PC-3 (cell line): ENCODE results near the gene PI4KB. TPM values are rescaled to one million over a fixed set of nuclear protein-coding genes. Genes with fewer than 3 reads are reported as not detected.

Experiments used
- ATAC-seq: fragments of 200-7000 bp; cut with Tn5 transposase; 2 replicates; pipeline ENCODE4 v1.9.1; 2020; ENCODE audit warnings: mild to moderate bottlenecking, moderate library complexity
- BruUV-seq: library from RNA; stranded (reverse); fragments of 400-500 nt; replicated peaks from 2 replicates; lab custom pipeline; 2021; lab: Mats Ljungman, UMichigan
- CTCF ChIA-PET: fragments of 300-600 bp; sonication (Branson Sonifier 250); formaldehyde crosslinking; loops from one replicate; lab custom pipeline; 2022; ENCODE audit warnings: antibody characterized with exemption; lab: Charles Lee
- POLR2A ChIA-PET: fragments of 300-600 bp; sonication (Branson Sonifier 250); formaldehyde crosslinking; loops from one replicate; lab custom pipeline; 2022; ENCODE audit warnings: antibody characterized with exemption; ENCODE audit not compliant: unreplicated experiment; lab: Charles Lee
- DNase-seq: peaks from one replicate; pipeline ENCODE4 v3.0.0-alpha.2; 2015
- H2AFZ ChIP-seq: fragments of 300-600 bp; sonication (generic); 2 replicates; pipeline ENCODE4 v1.6.0; 2016; ENCODE audit warnings: antibody characterized with exemption, low read length
- H3F3A ChIP-seq: fragments of 300-600 bp; sonication (generic); one replicate; pipeline ENCODE4 v1.6.0; 2017; ENCODE audit warnings: antibody characterized with exemption, low read length, control low read depth, mild to moderate bottlenecking; ENCODE audit not compliant: unreplicated experiment
- H3K27ac ChIP-seq: fragments of 300-600 bp; sonication (generic); 2 replicates; pipeline ENCODE4 v1.5.1; 2016; ENCODE audit warnings: mild to moderate bottlenecking, low read length
- H3K27me3 ChIP-seq: fragments of 300-600 bp; sonication (generic); 2 replicates; pipeline ENCODE4 v1.6.1; 2016; ENCODE audit warnings: low read length, mixed read lengths
- H3K36me3 ChIP-seq: fragments of 300-600 bp; sonication (generic); 2 replicates; pipeline ENCODE4 v1.6.1; 2016; ENCODE audit warnings: low read depth, mixed run types, low read length, mixed read lengths
- H3K4me1 ChIP-seq: fragments of 300-600 bp; sonication (generic); 2 replicates; pipeline ENCODE4 v1.5.1; 2016; ENCODE audit warnings: low read length; ENCODE audit not compliant: insufficient read depth
- H3K4me2 ChIP-seq: fragments of 300-600 bp; sonication (generic); 2 replicates; pipeline ENCODE4 v1.6.0; 2016; ENCODE audit warnings: low read length
- H3K4me3 ChIP-seq: fragments of 300-600 bp; sonication (generic); 2 replicates; pipeline ENCODE4 v1.5.1; 2016; ENCODE audit warnings: mild to moderate bottlenecking, low read length, mixed read lengths
- H3K79me2 ChIP-seq: fragments of 300-600 bp; sonication (generic); 2 replicates; pipeline ENCODE4 v1.6.1; 2017; ENCODE audit warnings: low read length, mixed read lengths
- H3K9ac ChIP-seq: fragments of 300-600 bp; sonication (generic); 2 replicates; pipeline ENCODE4 v1.6.0; 2016; ENCODE audit warnings: mild to moderate bottlenecking, low read length
- H3K9me2 ChIP-seq: fragments of 300-600 bp; sonication (generic); replicated peaks from 2 replicates; pipeline ENCODE4 v1.6.1; 2016; ENCODE audit warnings: mixed run types, low read length, mixed read lengths
- H3K9me3 ChIP-seq: fragments of 300-600 bp; sonication (generic); 2 replicates; pipeline ENCODE4 v1.6.1; 2016; ENCODE audit warnings: low read length, mixed read lengths
- H4K20me1 ChIP-seq: fragments of 300-600 bp; sonication (generic); 2 replicates; pipeline ENCODE4 v1.6.1; 2016; ENCODE audit warnings: low read length, mixed read lengths
- EZH2 ChIP-seq: fragments of 300-600 bp; sonication (generic); IDR thresholded peaks from one replicate; pipeline ENCODE4 v1.6.1; 2017; ENCODE audit warnings: antibody characterized with exemption, mild to moderate bottlenecking, low read length; ENCODE audit not compliant: unreplicated experiment
- EZH2phosphoT487 ChIP-seq: fragments of 300-600 bp; sonication (generic); IDR thresholded peaks from 2 replicates; pipeline ENCODE4 v1.6.1; 2018; ENCODE audit warnings: mild to moderate bottlenecking, antibody characterized with exemption, low read length, borderline replicate concordance
- intact Hi-C: fragments of 100-400 bp; cut with micrococcal nuclease; formaldehyde crosslinking; loops from 2 replicates; pipeline ENCODE4 v1.9.0; 2023
- total RNA-seq: library from RNA; depleted of rRNA; stranded (reverse); fragments of >200 nt; gene quantifications from 2 replicates; pipeline ENCODE4 v1.2.3, GENCODE V29; 2014
- TF ChIP-seq, protein P1 (sequence below): fragments of 300-600 bp; sonication (generic); conservative IDR thresholded peaks from 2 replicates; pipeline ENCODE4 v1.5.1; 2017; ENCODE audit warnings: antibody characterized with exemption, low read depth, mild to moderate bottlenecking, low read length

The PI4KB gene
- total RNA-seq, 1 experiment from 2014 or later: 99.5 TPM

DNA sequence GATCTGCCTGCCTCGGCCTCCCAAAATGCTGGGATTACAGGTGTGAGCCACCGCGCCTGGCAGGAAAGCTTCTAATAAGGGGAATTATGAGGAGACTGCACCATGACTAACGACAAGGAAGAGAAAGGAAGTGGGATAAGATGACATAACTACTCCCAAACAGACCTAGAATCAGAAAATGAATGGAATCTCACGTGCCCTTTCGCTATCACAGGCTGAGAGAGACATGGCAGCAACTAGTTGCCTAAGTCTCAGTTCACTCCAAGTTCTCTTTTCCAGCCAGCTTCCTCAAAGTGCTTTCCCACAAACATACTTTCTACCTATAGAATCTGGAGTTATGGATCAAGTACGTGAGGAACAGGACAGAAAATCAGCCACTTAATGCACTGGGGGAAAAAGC, 2.0 kb downstream of the PI4KB start:
- no peak for DNase-seq
- Histone ChIP-seq H3F3A (no peaks in the 10 kb centered on the region), H2AFZ (no peak overlapping the region), H3K9ac (peak overlapping the region; percentile 92), H3K27me3 (no peaks in the 10 kb centered on the region), H3K9me3 (no peaks in the 10 kb centered on the region), H3K36me3 (peaks cover 20% of the 10 kb centered on the region), H3K4me3 (peak overlapping the region; percentile 72), H3K79me2 (peaks cover 65% of the 10 kb centered on the region), H3K4me2 (peak overlapping the region; percentile 98), H3K9me2 (no peaks in the 10 kb centered on the region), H3K4me1 (peaks cover 37% of the 10 kb centered on the region), H3K27ac (peak overlapping the region; percentile 85), H4K20me1 (peaks cover 3% of the 10 kb centered on the region; the same call in 1 of the 2 replicates)
- ATAC-seq: no peak
- ChIA-PET CTCF (interaction anchor here (0.6 to 4.2 kb wide), 4 partner anchors 14 to 58 kb away, joined by 4 to 35 read pairs (median 5); no protein-coding TSS in a partner anchor), POLR2A (interaction anchor here (0.6 kb wide), 3 partner anchors 12 to 628 kb away, joined by 3 to 7 read pairs (median 4); partner anchors contain the start of gene GOLPH3L)
- intact Hi-C loops: loop anchor here (5.0 kb wide), 1 partner anchor 128 kb away; the partner anchor contains the start of gene PIP5K1A
- no TSS peak for BruUV-seq
- TF ChIP-seq EZH2phosphoT487 (no peak), EZH2 (no peak)
- TF ChIP-seq, protein P1, sequence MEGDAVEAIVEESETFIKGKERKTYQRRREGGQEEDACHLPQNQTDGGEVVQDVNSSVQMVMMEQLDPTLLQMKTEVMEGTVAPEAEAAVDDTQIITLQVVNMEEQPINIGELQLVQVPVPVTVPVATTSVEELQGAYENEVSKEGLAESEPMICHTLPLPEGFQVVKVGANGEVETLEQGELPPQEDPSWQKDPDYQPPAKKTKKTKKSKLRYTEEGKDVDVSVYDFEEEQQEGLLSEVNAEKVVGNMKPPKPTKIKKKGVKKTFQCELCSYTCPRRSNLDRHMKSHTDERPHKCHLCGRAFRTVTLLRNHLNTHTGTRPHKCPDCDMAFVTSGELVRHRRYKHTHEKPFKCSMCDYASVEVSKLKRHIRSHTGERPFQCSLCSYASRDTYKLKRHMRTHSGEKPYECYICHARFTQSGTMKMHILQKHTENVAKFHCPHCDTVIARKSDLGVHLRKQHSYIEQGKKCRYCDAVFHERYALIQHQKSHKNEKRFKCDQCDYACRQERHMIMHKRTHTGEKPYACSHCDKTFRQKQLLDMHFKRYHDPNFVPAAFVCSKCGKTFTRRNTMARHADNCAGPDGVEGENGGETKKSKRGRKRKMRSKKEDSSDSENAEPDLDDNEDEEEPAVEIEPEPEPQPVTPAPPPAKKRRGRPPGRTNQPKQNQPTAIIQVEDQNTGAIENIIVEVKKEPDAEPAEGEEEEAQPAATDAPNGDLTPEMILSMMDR: no peak

DNA sequence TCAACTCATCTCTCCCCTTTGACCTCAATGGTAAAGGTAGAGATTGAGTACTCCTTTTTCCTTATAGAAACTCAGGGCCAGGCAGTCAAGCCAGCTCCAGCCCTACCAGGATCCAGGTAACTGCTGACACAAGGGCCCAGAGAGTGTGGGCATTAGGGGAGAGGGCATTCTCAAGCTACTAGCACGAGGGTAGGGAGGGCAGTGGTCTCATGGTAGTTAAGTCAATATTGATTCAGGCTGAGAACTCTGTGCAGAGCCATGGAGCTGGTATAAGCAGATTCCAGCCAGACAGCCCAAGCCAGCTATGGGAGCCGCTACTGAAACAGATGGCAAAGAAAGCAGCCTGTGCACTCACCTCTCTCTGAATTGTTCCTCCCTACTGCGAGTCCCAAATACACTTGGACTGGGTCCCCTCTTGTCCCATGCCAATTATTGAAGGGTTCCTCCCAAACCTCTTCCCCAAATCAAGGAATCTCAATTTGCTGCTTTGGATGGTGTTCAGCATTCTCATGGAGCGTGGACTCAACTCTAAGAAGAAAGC, 2.8 kb downstream of the PI4KB start:
- Histone ChIP-seq H3K9me3 (no peaks in the 10 kb centered on the region), H4K20me1 (peaks cover 3% of the 10 kb centered on the region; the same call in 1 of the 2 replicates), H3K4me3 (peak overlapping the region; percentile 72; the same call in 1 of the 2 replicates), H3K9me2 (no peaks in the 10 kb centered on the region), H3K4me1 (peaks cover 37% of the 10 kb centered on the region), H3K4me2 (peak overlapping the region; percentile 98), H3K27ac (peak overlapping the region; percentile 85; the same call in 1 of the 2 replicates), H3K36me3 (peaks cover 23% of the 10 kb centered on the region), H3K79me2 (peaks cover 71% of the 10 kb centered on the region), H2AFZ (no peak overlapping the region), H3K27me3 (no peaks in the 10 kb centered on the region), H3F3A (peaks cover 1% of the 10 kb centered on the region), H3K9ac (no peak overlapping the region)
- CTCF ChIA-PET: interaction anchor here (0.6 kb wide), 1 partner anchor 59 kb away, joined by 4 read pairs; no protein-coding TSS in a partner anchor
- ATAC-seq (no peak), DNase-seq (peak; percentile 31)
- intact Hi-C loops: no loop called here
- POLR2A ChIA-PET: interaction anchor here (0.5 kb wide), 1 partner anchor 23 kb away, joined by 4 read pairs; no protein-coding TSS in a partner anchor
- no peak for TF ChIP-seq EZH2phosphoT487
- TF ChIP-seq, protein P1: no peak
- no peak for TF ChIP-seq EZH2
- BruUV-seq: no TSS peak

DNA sequence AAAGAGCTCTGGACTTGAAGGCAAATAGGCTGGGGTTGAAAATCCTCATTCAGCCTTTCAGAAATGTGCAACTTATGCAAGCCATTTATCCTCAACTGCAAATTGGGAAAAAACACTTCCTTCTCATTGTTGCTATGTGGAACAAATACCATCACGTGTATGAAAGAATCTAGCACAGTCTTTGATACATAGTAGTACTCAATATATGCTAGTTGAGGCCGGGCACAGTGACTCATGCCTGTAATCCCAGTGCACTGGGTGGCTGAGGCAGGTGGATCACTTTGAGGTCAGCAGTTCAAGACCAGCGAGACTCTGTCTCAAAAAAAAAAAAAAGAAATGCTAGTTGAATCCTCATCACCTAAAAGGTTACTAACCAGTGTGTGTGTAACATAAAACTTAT, 8.2 kb downstream of the PI4KB start:
- Histone ChIP-seq H3K9me2 (no peaks in the 10 kb centered on the region), H3K36me3 (peaks cover 34% of the 10 kb centered on the region), H3K9ac (no peak overlapping the region), H3K27me3 (no peaks in the 10 kb centered on the region), H3K79me2 (peaks cover 72% of the 10 kb centered on the region), H3K4me2 (no peak overlapping the region), H3K27ac (no peak overlapping the region), H4K20me1 (peaks cover 7% of the 10 kb centered on the region; the same call in 1 of the 2 replicates), H3F3A (peaks cover 7% of the 10 kb centered on the region), H2AFZ (no peak overlapping the region), H3K4me3 (no peak overlapping the region), H3K9me3 (no peaks in the 10 kb centered on the region), H3K4me1 (peaks cover 15% of the 10 kb centered on the region)
- no TSS peak for BruUV-seq
- CTCF ChIA-PET: no interaction called here
- intact Hi-C loops: no loop called here
- POLR2A ChIA-PET: no interaction called here
- DNase-seq (no peak), ATAC-seq (no peak)
- TF ChIP-seq EZH2 (no peak), EZH2phosphoT487 (no peak)
- TF ChIP-seq, protein P1: no peak
